D341Med (cell line): ENCODE measurements around the gene CBLIF.
"Not testable (repeated sequence)": the region's sequence is repeated elsewhere in the genome, so short reads cannot be mapped to it uniquely, and the experiment has no call there.

Source experiments
- DNase-seq: peaks from one replicate; pipeline ENCODE4 v3.0.0; 2012; ENCODE audit warnings: low spot score

Gene CBLIF

DNA sequence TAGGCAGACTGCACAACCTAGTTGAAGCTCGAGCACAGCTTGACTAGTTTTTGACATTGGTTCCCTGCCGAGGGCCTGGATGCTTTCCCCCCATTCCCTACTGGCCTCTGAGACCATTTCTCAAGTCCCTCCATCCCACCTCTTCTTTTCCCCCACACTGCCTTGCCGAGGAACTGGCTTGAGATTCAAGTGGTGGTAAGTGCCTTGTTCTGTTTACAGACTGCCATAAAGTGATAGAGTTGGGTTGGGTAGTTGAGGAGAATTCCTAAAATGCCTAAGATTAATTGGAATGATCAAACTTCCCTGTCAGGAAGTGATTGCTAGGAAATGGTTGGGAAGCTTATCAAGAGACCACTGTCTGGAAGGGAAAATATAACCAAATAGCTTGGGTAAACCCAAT, 50.9 kb downstream of the CBLIF start:
- no peak for DNase-seq

GRCh38 chr11:59792507-59792906, 52.8 kb downstream of the CBLIF start:
- no peak for DNase-seq

- no peak for DNase-seq
Observed at GRCh38 chr11:59791639-59792038, 53.7 kb downstream of the CBLIF start.

DNA sequence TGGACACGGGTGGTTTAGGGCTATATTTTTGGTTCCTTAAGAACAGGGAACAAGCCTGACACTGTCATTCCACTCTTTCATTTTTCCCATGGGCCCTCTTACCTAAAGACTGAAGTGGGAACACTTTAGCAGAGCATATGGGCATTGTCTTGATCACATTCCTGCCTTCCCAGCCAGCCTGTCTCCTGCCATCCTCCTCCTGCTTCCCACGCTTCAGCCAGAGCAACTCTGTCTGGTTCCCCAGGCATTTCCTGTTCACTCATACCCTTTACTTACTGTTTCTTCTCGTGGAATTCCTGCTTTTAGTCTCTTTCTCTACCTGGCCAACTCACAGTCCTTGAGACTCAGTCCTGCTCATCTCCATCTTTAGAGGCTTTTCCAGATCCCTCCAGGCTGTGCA, 57.5 kb downstream of the CBLIF start:
- no peak for DNase-seq

DNA sequence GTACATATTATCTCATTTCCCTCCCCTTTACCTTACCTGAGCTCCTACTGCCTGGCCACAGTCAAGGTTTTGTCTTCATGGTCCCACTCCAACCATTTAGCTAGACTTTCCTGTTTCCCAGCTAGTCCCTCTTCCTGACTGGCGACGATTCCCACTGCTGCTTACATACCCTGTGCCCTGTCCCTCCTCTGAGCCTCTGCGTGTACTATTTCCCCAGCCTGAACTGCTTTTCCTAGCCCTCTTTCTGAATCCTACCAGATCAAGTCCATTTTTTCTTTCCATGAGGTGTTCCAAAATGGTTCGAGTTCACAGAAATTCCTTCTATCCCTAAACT, 58.1 kb downstream of the CBLIF start:
- DNase-seq = no peak

DNA sequence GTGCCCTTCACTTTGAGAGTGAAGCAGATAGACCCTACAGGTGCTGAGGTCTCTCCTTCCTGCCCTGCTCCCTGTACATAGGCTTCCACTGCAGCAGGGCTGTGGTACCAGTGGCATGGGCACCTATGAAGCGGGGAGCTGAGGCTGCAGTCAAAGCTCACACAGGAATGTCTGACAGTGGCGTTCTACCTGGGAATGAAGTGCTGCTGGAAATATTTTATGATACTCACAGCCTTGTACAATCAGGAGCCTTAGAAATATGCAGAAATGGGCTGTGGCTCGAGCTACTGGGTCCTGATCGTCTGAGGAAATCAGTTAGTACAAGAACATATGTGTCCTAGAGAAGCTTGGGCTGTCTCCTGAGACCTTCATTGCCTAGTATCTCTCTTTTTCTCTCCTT, 59.5 kb downstream of the CBLIF start:
- DNase-seq = no peak

DNA sequence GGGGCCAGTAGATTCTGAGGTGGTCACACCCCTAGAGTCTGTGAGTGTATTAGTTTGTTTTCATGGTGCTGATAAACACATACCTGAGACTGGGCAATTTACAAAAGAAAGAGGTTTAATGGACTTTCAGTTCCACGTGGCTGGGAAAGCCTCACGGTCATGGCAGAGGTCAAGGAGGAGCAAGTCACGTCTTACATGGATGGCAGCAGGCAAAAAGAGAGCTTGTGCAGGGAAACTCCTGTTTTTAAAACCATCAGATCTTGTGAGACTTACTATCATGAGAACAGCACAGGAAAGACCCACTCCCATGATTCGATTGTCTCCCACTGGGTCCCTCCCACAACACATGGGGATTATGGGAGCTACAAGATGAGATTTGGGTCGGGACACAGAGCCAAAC, 60.9 kb downstream of the CBLIF start:
- not testable (repeated sequence) for DNase-seq

GRCh38 chr11:59783632-59784090, 61.6 kb downstream of the CBLIF start:
- DNase-seq = no peak

GRCh38 chr11:59782080-59782479, 63.2 kb downstream of the CBLIF start:
- no peak for DNase-seq

DNA sequence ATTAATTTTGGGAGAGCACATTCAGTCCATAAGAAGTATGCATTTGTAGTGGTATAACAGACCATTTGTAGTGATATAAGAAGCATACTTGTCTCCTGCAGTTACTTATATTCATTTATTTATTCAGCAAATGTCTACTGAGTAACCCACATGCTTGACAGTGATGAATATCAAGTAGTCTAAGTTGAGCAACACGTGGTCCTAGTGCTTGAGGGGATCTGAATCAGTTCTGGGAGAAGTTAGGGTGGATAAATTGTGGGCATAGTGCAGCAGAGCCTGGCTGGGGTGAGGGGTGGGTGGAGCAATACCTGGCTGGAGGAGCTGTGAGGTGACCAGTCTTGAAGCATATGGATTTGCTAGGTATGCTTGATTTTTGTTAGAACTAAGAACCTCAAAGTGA, 65.8 kb downstream of the CBLIF start:
- DNase-seq = no peak
